AG04450 (cell line): ENCODE measurements around the gene UBE2F. TPM values are rescaled to one million over a fixed set of nuclear protein-coding genes. Genes with fewer than 3 reads are reported as not detected.
"Not testable (repeated sequence)": the region's sequence is repeated elsewhere in the genome, so short reads cannot be mapped to it uniquely, and the experiment has no call there.

ENCODE experiments used
- CTCF ChIA-PET: fragments of 300-600, 350-600 bp; formaldehyde crosslinking; extraction: SDS; loops from one replicate; lab custom pipeline; 2022; ENCODE audit warnings: antibody characterized with exemption, inconsistent platforms; lab: Charles Lee
- POLR2A ChIA-PET: fragments of 350-600 bp; formaldehyde crosslinking; extraction: SDS; loops from one replicate; lab custom pipeline; 2021; ENCODE audit warnings: antibody characterized with exemption, inconsistent platforms; lab: Yijun Ruan, JAX
- DNase-seq: peaks from one replicate; pipeline ENCODE4 v3.0.0-alpha.2; 2011; ENCODE audit warnings: low read depth, low spot score
- H3K27ac ChIP-seq: one replicate; pipeline ENCODE4 v1.5.1; 2012; ENCODE audit warnings: low read depth, low read length, control low read depth
- H3K27me3 ChIP-seq: one replicate; pipeline ENCODE4 v1.6.0; 2012; ENCODE audit warnings: low read length; ENCODE audit not compliant: control insufficient read depth, insufficient read depth
- H3K4me3 ChIP-seq: 2 replicates; pipeline ENCODE4 v1.5.1; 2011; ENCODE audit warnings: mild to moderate bottlenecking, low read depth, low read length, control low read depth
- H3K9me3 ChIP-seq: 2 replicates; pipeline ENCODE4 v1.5.1; 2012; ENCODE audit warnings: low read length; ENCODE audit not compliant: control insufficient read depth, insufficient read depth
- CTCF ChIP-seq: IDR thresholded peaks from 2 replicates; pipeline ENCODE4 v1.5.1; 2011; ENCODE audit warnings: low read depth, low read length, control low read depth, inconsistent platforms
- polyA plus RNA-seq: library from polyadenylated mRNA; depleted of rRNA; stranded (reverse); fragments of >200 nt; gene quantifications from 2 replicates; pipeline ENCODE4 v1.2.3, GENCODE V29; 2011

The UBE2F gene
- polyA plus RNA-seq, 1 experiment, result 119 TPM

GRCh38 chr2:238043851-238044250 is 77.0 kb downstream of the UBE2F start:
- H3K4me3 ChIP-seq, result no peak overlapping the region
- no peak overlapping the region for H3K27ac ChIP-seq
- TF ChIP-seq CTCF, result no peak
- no peaks in the 10 kb centered on the region for H3K27me3 ChIP-seq
- peaks cover 5% of the 10 kb centered on the region for H3K9me3 ChIP-seq
- ChIA-PET POLR2A (no interaction called here), CTCF (no interaction called here)
- DNase-seq, result no peak

GRCh38 chr2:238045575-238045974 is 78.8 kb downstream of the UBE2F start:
- CTCF ChIA-PET, result no interaction called here
- Histone ChIP-seq H3K9me3 (peaks cover 5% of the 10 kb centered on the region), H3K4me3 (no peak overlapping the region), H3K27ac (no peak overlapping the region), H3K27me3 (no peaks in the 10 kb centered on the region)
- POLR2A ChIA-PET, result no interaction called here
- TF ChIP-seq CTCF, result no peak
- DNase-seq, result no peak

- ChIA-PET POLR2A (no interaction called here), CTCF (no interaction called here)
- peaks cover 5% of the 10 kb centered on the region for H3K9me3 ChIP-seq
- no peak overlapping the region for H3K4me3 ChIP-seq
- no peaks in the 10 kb centered on the region for H3K27me3 ChIP-seq
- no peak for DNase-seq
- no peak for TF ChIP-seq CTCF
- no peak overlapping the region for H3K27ac ChIP-seq
These were observed 80.0 kb downstream of the UBE2F start for GRCh38 chr2:238046725-238047270.

- H3K27me3 ChIP-seq, result no peaks in the 10 kb centered on the region
- ChIA-PET POLR2A (no interaction called here), CTCF (interaction anchor here (0.7 to 1.4 kb wide), 3 partner anchors 17 to 968 kb away, joined by 3 to 8 read pairs (median 5); no protein-coding TSS in a partner anchor)
- peaks cover 2% of the 10 kb centered on the region for H3K9me3 ChIP-seq
- TF ChIP-seq CTCF, result no peak
- no peak overlapping the region for H3K27ac ChIP-seq
- no peak overlapping the region for H3K4me3 ChIP-seq
- DNase-seq, result no peak
These were observed 86.5 kb downstream of the UBE2F start for GRCh38 chr2:238053191-238053776.

- no peak for TF ChIP-seq CTCF
- CTCF ChIA-PET, result no interaction called here
These were observed 89.0 kb downstream of the UBE2F start for GRCh38 chr2:238055841-238056240.

GRCh38 chr2:238057696-238058575 is 91.1 kb downstream of the UBE2F start:
- H3K27ac ChIP-seq, H3K9me3 ChIP-seq, CTCF ChIA-PET, POLR2A ChIA-PET, DNase-seq, H3K4me3 ChIP-seq, H3K27me3 ChIP-seq: not testable (repeated sequence)

More at GRCh38 chr2:238055841-238056240, 89.0 kb downstream of the UBE2F start:
- POLR2A ChIA-PET, result no interaction called here
- Histone ChIP-seq H3K27me3 (no peaks in the 10 kb centered on the region), H3K4me3 (no peak overlapping the region), H3K27ac (no peak overlapping the region), H3K9me3 (no peaks in the 10 kb centered on the region; the same call in 1 of the 2 replicates)
- no peak for DNase-seq
